ENCODE results near the gene DNAI1.
A peak's percentile ranks its signal among the peaks of the same experiment; 100 is the strongest.

Gene DNAI1

GRCh38 chr9:34502471-34502870 lies 43.9 kb downstream of the DNAI1 start:
- no peak for TF ChIP-seq CTCF (conservative IDR thresholded peaks at IDR 0.05)
- TF ChIP-seq ZFX (IDR thresholded peaks at IDR 0.05), result no peak

GRCh38 chr9:34502891-34503290 lies 44.3 kb downstream of the DNAI1 start:
- peak overlapping the region; percentile 40 for H3K27ac ChIP-seq
- TF ChIP-seq CTCF (conservative IDR thresholded peaks at IDR 0.05), result no peak
- no peak for TF ChIP-seq ZFX (IDR thresholded peaks at IDR 0.05)

More at GRCh38 chr9:34502471-34502870, 43.9 kb downstream of the DNAI1 start:
- peak overlapping the region; percentile 40 for H3K27ac ChIP-seq

GRCh38 chr9:34503406-34503805 lies 44.8 kb downstream of the DNAI1 start:
- peak overlapping the region; percentile 40 for H3K27ac ChIP-seq
- TF ChIP-seq ZFX (IDR thresholded peaks at IDR 0.05) (no peak), CTCF (conservative IDR thresholded peaks at IDR 0.05) (no peak)

GRCh38 chr9:34505370-34506120 lies 46.9 kb downstream of the DNAI1 start:
- TF ChIP-seq CTCF (conservative IDR thresholded peaks at IDR 0.05), result no peak
- no peak for TF ChIP-seq ZFX (IDR thresholded peaks at IDR 0.05)
- no peak overlapping the region for H3K27ac ChIP-seq

GRCh38 chr9:34506623-34507022 lies 48.0 kb downstream of the DNAI1 start:
- H3K27ac ChIP-seq, result no peak overlapping the region
- TF ChIP-seq CTCF (conservative IDR thresholded peaks at IDR 0.05) (no peak), ZFX (IDR thresholded peaks at IDR 0.05) (no peak)

GRCh38 chr9:34507556-34507955 lies 49.0 kb downstream of the DNAI1 start:
- H3K27ac ChIP-seq, result no peak overlapping the region
- TF ChIP-seq CTCF (conservative IDR thresholded peaks at IDR 0.05), result no peak
- no peak for TF ChIP-seq ZFX (IDR thresholded peaks at IDR 0.05)

- TF ChIP-seq ZFX (IDR thresholded peaks at IDR 0.05), result no peak
- no peak for TF ChIP-seq CTCF (conservative IDR thresholded peaks at IDR 0.05)
- H3K27ac ChIP-seq, result no peak overlapping the region
These were observed 49.4 kb downstream of the DNAI1 start for GRCh38 chr9:34507966-34508365.

Data from C4-2B (cell line).